DMS79 treated with DMSO at 0.1 percent for 48 hours (cell line): ENCODE results near the gene WDR1.

Experiments used
- DNase-seq: peaks from one replicate; lab custom pipeline; 2025; lab: John Stamatoyannopoulos, UW

The WDR1 gene, protein sequence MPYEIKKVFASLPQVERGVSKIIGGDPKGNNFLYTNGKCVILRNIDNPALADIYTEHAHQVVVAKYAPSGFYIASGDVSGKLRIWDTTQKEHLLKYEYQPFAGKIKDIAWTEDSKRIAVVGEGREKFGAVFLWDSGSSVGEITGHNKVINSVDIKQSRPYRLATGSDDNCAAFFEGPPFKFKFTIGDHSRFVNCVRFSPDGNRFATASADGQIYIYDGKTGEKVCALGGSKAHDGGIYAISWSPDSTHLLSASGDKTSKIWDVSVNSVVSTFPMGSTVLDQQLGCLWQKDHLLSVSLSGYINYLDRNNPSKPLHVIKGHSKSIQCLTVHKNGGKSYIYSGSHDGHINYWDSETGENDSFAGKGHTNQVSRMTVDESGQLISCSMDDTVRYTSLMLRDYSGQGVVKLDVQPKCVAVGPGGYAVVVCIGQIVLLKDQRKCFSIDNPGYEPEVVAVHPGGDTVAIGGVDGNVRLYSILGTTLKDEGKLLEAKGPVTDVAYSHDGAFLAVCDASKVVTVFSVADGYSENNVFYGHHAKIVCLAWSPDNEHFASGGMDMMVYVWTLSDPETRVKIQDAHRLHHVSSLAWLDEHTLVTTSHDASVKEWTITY

DNA sequence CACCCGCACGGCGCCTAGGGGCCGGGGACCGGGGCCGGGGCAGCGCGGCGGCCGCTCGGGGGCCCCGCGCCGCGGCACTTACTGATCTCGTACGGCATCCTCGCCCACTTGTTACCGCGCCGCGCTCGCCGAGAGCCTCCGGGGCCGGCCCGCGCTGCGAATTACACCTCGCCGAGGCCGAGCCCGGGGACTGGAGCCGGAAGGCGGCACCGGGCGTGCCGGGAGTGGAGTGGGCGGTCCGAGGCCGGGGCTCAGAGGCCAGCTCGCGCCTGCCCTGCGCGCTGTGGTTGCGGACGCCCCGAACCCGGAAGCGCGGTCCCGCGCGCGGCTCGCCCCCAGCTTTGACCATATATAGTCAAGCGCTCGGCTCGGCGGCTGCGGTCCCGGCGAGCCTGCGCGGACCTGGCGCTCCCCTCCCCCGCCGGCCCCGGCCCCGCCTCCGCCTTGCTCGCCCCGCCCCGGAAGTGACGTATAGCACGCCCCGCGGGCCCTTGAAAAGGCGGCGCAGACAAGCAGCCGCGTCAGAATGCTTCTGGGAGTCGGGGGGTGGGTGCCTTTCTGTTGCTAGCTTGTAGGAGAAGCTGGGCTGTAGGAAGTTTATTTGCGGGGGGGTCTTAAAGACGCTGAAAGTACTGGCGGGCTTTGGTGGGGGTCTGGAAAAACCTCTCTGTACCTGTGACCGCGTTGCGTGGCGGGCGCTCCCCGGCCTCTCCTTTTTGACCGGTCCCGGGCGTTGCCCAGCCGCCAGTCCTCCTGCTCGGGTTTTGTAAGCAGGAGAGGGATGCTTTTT, at the start of gene WDR1:
Gene WDR1, minus strand, starts transcription at position 231 of the 790 bp plus-strand sequence. Its CDS starts 133 bp downstream, at position 98.
- peak; percentile 70 for DNase-seq

DNA sequence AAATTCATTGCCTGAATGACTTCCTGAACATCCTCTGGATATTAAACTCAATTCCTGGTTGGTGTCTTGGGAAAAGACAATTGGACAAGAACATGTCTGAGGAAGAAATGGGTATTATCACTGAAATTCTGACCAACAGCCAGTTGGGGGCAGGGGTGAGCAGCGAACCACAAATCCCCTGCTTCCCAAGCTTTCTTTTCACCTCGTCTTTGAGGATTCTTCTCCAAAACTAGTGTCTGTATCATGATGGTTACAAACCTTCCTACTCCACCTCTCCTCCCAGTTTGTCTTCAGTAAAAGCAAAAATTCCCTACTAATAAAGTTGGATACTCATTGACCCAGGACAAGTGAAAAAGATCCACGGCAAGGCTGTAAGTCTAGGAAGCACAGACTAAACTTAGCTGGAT, 48.3 kb upstream of the WDR1 start:
- peak; percentile 3 for DNase-seq

DNA sequence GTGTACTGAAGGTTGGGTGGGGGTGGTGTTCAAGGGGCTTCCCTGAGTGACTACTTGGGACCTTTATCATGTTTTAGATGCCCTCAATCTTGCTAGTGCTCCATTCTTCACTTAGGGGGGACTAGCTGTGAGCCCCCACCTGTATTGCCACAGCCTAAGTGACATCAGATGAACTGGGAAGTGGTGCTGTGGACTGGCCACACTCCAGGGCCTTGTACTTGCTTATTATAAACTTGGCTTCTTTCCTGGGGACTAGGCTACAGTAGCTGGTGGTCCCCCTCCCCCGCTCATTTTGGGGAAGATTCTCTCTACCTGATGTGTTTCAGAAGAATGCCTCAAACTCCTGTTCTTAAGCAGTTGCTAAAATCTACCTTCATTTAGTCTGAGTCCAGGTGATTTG, 46.7 kb upstream of the WDR1 start:
- DNase-seq: no peak

DNA sequence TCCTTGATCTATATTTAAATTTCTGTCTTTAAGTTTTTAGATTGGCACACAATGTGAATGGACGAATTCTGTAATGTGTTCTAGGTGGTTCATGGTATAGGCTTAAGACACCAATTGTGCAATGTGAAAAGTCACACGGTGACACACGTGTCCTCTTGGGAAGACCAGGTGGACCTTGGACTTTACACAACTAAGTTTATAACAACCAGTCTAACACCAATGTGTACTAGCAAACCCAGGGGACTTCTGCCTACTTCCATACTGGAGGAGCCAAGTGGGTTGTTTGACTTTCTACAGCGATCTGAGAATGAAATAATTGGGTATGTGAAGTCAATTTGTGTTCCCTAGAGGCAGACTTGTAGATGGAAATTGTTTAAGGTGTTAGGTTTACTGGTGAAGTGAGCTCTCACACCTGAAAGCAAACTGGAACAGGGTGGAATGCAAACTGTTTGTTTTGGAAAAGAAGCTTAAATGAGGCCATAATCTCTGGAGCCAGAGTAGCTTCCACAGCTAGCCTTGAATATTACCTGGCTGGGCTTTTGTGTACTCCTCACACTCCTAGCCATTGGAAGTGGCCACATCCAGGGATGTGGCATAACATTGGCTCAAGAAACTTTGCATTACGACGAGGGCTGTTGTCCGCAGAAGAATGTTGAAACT, 45.9 kb upstream of the WDR1 start:
- no peak for DNase-seq

DNA sequence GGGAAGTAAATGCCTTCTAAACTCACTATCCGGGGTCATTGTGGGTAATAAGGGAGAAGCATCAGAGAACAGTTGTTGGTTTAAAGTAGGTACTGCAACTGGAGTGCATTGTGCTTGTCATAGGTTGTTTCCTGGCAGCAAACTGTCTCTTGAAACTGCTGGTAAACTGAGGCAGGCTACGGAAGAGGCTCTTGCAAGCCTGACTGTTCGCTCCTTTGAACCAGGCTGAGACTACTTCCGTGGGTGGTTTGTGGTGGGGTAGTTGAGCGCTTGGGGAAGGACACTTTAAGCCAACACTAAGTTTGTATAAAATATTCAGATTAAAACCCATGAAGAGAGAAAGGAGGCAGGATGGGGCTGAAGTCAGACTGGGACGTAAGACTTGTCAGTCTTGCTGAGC, 45.2 kb upstream of the WDR1 start:
- DNase-seq: no peak

DNA sequence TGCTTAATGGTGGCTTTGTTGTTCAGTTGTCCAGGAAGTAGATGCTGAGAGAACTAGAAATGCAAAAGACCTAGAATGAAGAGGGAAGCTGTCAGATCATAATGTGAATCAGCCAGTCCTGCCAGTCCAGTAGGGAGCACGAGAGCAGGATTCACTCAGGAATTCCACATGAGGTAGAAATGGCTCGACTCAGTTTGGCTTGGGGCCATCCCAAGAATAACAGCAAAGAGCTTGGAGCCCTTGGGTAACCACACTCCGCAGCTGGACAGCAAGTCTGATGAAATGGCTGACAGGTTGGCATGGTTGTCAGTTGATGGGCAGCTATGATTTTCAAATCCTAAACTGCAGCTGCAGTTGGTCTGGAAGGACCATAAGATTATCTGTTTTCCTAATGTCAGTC, 44.5 kb upstream of the WDR1 start:
- no peak for DNase-seq

DNA sequence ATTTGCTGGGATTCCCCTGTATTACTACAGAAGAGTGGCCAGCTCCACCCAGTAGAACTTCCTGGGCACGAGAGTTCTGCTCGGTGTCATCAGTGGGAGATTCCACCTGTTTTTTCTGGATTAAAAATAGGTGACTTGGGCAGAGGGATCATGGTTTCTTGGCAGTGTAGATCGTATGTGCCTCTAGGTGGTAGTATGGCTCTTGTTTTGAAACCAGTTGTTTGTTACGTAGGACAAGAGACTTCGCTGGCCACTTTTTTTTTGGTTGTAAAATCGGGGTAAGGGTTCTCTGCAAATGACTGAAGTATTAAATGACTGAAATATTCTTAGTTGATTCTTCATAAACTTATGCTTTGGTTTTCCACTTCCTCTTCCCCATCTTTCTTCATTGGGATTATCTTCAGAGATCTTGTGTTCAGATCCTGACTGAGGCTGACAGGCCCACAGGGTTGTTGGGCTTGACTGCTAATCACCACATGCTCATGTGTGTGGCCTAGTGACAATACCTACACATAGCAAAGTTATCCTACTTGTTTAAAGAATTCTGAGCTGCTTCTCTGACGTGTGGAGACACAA, 43.8 kb upstream of the WDR1 start:
- peak; percentile 22 for DNase-seq

DNA sequence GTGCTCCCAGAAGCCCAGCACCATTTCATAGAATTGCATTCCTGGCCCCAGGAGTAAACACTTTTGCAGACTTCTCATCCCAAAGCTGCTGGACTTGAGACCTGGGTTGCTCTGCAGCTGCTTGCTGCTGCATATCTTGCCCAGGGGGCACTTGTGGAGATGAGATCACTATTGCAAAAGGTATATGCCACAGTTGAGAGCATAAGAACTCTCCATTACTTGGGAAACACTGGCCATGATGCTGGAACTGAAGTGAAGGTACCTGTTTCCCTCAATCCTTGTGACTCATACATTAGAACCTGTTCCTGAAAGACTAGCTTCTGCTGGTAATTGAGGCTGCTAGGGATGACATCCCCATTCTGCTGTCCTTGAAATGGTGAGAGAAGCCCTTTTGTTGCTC, 43.1 kb upstream of the WDR1 start:
- DNase-seq: no peak

DNA sequence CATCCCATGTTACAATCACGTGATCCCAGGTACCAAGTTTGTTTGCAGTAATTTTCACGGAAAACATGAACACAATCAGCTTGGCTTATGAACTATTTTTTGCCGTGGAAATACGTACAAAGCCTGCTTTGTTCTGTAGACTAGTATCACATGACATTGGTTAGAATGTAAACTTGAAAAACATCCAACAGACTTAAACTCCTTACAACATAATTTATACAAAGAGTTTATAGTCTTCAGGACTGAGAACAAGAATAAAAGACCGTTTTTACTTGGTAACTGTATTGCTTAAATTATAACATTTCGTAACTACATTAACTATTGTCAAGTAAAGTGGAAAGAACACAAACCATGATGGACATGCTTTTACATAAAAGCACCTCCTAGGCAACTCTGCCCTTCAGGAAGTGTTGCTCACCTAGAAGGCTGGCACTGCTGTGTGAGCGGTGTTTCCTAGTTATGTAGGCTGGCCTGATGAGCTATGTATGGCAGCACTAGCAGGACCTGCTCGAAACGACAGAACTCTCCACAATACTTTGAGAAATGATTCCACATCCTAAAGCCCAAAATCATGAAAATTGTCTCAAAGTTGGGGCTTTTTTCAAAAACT, 41.8 kb upstream of the WDR1 start:
- DNase-seq: no peak

DNA sequence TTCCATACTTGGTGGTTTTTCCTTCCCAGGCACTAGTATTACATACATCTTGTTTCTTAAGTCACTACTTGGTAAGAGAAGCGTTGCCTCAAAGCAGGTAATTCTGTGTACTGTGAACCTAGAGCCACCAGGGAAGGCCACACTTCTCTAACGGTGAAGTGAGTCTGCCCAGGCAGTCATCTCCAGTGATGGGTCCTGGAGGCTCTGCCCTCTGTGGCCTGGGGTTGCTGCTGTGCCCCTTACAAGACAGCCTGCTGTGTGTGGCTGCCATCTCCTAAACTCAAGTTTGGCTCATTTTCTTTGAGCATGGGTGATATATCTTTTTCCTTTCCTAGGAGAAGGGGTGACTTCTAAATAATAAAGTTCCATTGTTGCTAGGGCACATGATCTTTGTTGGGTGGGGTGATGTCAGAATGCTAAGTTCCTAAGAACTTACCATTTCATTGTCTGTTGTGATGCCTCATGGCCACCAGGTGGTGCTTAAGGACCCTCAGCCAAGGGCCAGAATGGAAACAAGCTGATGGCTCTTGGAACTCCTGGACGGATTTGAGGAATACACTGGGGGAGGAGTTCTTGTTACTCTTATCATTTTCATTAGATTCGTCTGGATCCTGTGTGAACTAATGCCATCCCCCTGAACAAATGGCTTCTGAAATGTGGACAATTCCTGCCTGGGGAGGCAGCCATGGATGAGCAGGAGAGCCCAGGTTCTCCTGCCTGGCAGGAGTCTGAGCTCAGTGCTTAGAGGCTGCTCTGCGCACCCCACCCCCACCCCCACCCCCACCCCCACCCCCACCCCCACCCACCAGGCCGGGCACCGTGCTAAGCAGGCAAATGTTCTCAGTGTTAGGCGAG, 41.1 kb upstream of the WDR1 start:
- no peak for DNase-seq

DNA sequence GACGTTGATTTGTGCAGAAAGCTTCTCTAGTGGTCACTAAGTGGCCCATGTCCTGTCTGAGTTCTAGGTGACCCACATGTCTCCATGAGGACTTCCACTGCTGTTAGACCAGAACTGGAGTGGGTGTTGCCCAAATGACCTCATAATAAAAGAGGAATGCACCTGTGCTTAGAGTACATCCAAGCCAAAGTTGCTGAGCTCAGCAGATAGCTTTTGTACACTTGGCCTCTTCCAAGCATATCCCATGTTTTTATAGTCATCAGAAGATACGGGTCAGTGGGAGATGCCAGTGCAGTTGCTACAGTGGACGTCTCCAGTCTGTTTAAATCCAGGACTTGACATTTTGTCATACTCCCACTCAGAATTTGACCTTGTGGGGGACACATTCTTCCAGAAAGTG, 37.6 kb upstream of the WDR1 start:
- DNase-seq: no peak

DNA sequence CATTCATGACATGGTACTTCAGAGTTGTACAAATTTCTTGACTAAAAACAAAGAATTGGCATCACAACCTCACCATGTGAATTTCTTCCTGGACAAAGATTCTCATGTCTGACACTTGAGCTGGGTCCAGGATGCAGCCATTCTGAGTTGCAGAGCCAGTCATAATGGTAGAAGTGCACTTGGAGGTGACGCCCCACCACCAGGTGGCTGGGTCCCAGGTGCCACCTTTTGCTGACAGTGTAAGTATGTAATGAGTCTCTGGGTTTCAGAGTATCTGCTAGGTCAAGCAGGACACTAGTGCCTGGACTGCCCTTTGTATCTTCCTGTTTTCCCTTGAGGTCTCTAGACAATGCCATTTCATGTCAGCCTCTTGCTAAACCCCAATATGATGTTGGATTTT, 36.6 kb upstream of the WDR1 start:
- DNase-seq: no peak

DNA sequence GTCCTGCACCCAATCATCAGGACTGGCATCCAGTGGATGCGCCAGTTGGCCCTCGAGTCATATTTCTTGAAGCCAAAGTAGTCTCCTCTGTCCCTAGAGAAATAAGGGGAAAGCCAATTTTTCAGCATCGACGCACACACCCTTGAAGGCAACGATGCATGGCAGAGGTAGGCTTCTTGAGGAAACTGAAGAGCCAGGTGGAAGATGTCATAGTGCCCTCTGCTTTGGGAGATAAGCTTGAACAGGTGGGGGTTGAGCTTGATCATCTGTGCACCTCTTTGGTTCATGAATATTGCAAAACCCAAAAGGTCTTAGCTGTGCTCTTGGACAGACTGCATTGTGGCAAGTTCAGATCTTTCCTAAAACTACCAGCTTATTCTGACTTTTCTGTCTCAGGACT, 34.6 kb upstream of the WDR1 start:
- peak; percentile 51 for DNase-seq

DNA sequence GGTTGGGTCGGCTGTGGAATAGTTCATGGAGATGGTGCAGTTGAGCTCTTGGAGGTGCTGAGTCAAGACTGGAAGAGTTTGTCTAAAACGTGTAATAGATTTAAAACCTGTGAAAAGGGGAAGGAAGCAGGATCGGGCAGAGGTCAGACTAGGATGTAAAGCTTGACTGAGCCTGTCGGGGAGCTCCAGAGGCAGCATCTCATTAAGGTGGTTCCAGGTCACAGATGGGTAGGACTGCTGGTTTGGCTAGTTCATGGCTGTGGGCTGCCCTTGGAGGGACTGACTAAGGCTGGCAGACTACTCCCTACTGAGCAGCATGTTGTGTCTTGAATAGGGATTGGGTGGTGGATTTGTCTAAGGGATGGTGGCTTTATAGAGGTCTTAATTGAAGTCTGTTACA, 28.4 kb upstream of the WDR1 start:
- no peak for DNase-seq

DNA sequence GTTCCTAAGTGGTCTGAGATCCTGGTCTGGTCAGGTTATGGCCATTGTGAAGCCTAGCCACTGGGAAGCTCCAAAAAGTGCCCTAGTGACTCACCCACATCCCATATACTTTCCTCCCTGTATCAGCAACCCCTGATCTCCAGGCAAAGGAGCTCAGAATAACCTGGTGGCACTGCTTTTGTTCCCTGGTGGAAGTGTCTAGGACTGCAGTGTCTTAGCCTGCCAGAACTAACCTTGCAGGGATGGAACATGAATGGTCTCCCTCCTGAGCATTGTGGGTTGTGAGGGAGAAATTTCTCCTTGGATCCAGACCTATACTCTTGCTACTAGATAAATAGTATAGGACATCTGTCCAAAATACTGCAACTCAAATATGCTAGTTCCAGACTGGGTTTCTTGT, 27.9 kb upstream of the WDR1 start:
- no peak for DNase-seq

DNA sequence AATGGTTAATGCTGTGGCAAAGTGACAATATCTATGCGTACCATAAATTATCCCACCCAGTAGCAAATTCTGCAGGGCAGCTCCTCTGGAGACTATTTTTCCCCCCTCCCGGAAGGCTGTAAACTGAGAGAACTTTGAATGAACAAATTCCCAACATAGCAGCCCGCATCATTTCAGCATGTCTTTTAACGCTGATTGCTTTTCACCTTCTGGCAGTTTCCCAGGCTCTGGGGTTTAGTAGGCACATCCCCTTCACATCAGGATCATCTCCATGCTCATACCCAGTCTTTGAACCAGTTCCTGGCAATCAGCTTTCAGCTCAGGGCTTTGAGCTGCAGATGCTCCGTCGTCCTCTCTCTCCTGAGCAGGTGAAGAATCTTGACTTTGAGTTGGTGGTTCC, 26.6 kb upstream of the WDR1 start:
- DNase-seq: no peak

DNA sequence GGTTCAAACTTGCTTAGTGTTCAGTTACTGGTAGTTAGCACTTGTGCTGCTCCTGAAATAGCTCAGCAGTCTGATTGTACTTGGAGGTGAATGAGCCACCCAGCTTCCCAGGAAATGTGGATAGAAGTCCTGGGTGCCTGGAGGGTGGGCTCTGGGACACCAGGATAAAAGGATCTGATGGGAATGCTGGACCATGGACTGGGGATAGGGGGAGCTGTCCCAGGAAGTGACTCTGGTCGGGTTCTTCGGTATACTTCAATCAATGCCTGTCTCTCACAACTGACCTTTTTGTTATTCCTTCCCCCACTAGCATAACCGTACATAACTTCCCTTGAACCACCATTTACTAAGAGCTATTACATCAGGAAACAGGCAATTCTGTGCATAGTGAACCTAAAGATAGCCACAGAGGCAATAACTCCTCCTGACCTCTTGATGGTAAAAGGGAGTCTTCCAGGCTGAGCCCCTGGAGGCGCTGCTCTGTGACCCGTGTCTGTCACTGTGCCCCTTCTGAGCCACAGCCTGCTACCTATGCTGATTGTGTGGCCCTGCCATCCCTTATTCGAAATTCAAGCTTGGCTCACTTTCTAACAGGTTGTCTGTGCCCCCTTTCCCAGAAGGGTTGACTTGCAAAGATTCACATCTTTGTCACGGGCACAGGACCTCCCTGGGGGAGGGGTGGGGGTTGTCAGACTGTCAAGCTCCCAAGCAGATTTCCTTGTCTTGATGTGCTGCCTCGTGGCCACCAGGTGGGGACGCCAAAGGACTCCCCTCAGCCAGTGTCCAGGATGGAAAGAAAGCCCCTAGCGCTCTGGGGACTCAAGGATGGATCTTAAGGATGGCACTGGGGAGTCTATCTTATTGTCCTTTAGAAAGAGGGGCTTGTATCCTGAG, 24.5 kb upstream of the WDR1 start:
- DNase-seq: no peak

DNA sequence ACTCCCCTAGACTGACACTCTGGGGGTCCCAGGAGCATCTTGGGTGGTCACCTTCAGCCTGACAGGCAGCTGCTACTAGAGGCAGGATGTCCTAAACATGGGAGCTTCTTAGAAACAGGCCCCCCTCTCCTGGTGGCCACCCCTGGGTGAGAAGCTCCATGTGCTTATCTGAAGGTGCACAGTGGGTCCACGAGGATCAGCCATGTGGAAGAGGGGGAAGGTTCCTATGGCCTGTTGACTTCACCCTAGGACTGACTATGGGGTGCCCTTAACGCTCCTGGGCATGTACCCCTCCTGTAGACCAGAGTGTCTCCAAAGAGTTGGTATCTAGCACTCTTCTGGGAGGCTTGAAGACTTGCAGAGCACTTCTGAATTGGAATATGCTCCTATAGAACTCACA, 22.9 kb upstream of the WDR1 start:
- no peak for DNase-seq

DNA sequence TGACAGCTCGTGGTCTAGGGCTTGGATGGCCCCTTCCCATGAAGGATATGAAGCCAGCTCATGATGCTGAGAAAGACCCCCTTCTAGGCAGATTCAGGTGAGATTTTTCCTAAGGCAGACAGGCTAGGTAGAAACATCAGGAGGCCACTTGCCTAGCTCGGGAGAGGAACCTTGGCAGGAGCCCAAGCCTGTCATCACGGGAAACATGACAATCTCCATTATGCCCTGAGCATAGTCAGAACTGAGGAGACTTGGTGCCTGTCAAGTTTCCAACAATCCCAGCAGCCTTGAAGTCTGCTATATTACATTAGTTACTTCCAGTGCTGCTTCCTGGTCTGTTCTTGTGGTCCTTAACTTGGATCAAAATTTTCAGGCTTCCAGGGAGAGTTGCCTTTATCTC, 18.7 kb upstream of the WDR1 start:
- DNase-seq: no peak

DNA sequence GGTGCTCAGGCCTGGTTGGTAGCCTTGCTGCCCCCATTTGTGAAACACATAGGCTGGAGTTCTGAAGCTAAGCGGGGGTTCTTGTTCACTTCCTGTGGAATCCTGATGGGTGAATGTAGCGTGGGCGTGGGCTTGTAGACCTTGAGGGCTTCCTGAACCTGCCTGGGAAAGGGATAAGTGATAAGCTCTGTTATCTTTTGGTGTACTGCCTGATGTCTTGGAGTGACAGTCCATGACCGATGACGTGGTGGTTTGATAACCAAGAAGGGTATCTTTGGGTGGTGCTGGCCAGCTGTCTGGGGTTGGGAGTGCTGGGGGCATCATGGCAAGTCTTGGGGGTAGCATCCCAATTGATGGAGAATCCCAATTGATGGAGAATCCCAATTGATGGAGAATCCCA, 17.5 kb upstream of the WDR1 start:
- DNase-seq: no peak
